Measurements from ENCODE around the gene BCDIN3D.

BCDIN3D gene

GRCh38 chr12:49806321-49806813 lies 36.5 kb downstream of the BCDIN3D start:
- DNase-seq (ENCODE audit: extremely low read depth, low read depth) = no peak
- no peak for TF ChIP-seq CTCF (IDR thresholded peaks at IDR 0.05; ENCODE audit: low read depth, low read length)

- TF ChIP-seq CTCF (IDR thresholded peaks at IDR 0.05; ENCODE audit: low read depth, low read length) = no peak
- DNase-seq (ENCODE audit: extremely low read depth, low read depth) = no peak
These were observed 37.5 kb downstream of the BCDIN3D start for GRCh38 chr12:49805409-49805808.

GRCh38 chr12:49804821-49805220 lies 38.1 kb downstream of the BCDIN3D start:
- TF ChIP-seq CTCF (IDR thresholded peaks at IDR 0.05; ENCODE audit: low read depth, low read length) = no peak
- no peak for DNase-seq (ENCODE audit: extremely low read depth, low read depth)

GRCh38 chr12:49803693-49804450 lies 39.0 kb downstream of the BCDIN3D start:
- TF ChIP-seq CTCF (IDR thresholded peaks at IDR 0.05; ENCODE audit: low read depth, low read length) = no peak

GRCh38 chr12:49801141-49802063 lies 41.5 kb downstream of the BCDIN3D start:
- no peak for TF ChIP-seq CTCF (IDR thresholded peaks at IDR 0.05; ENCODE audit: low read depth, low read length)
- DNase-seq (ENCODE audit: extremely low read depth, low read depth) = no peak

More at GRCh38 chr12:49803693-49804450, 39.0 kb downstream of the BCDIN3D start:
- DNase-seq (ENCODE audit: extremely low read depth, low read depth) = no peak

- TF ChIP-seq CTCF (IDR thresholded peaks at IDR 0.05; ENCODE audit: low read depth, low read length) = no peak
- DNase-seq (ENCODE audit: extremely low read depth, low read depth) = no peak
These were observed 42.3 kb downstream of the BCDIN3D start for GRCh38 chr12:49800421-49801140.
